Measurements from ENCODE around the gene ASIC5.
"Not testable (repeated sequence)": the region's sequence is repeated elsewhere in the genome, so short reads cannot be mapped to it uniquely, and the experiment has no call there.

The ASIC5 gene

GRCh38 chr4:155800685-155801343, 65.3 kb downstream of the ASIC5 start:
- no peak for DNase-seq (ENCODE audit: low read depth, low spot score)

- DNase-seq (ENCODE audit: low read depth, low spot score) = no peak
These were observed 66.3 kb downstream of the ASIC5 start for GRCh38 chr4:155799794-155800123.

- DNase-seq (ENCODE audit: low read depth, low spot score) = no peak
These were observed 66.8 kb downstream of the ASIC5 start for GRCh38 chr4:155799116-155799793.

- DNase-seq (ENCODE audit: low read depth, low spot score) = not testable (repeated sequence)
These were observed 68.5 kb downstream of the ASIC5 start for GRCh38 chr4:155797581-155797980.

GRCh38 chr4:155795991-155796390, 70.1 kb downstream of the ASIC5 start:
- no peak for DNase-seq (ENCODE audit: low read depth, low spot score)

GRCh38 chr4:155794589-155795236, 71.4 kb downstream of the ASIC5 start:
- no peak for DNase-seq (ENCODE audit: low read depth, low spot score)

GRCh38 chr4:155789982-155790381, 76.1 kb downstream of the ASIC5 start:
- DNase-seq (ENCODE audit: low read depth, low spot score) = no peak

- no peak for DNase-seq (ENCODE audit: low read depth, low spot score)
These were observed 76.7 kb downstream of the ASIC5 start for GRCh38 chr4:155789391-155789790.

- no peak for DNase-seq (ENCODE audit: low read depth, low spot score)
These were observed 78.9 kb downstream of the ASIC5 start for GRCh38 chr4:155787113-155787710.

GRCh38 chr4:155785828-155786227, 80.2 kb downstream of the ASIC5 start:
- no peak for DNase-seq (ENCODE audit: low read depth, low spot score)

GRCh38 chr4:155784637-155785036, 81.4 kb downstream of the ASIC5 start:
- no peak for DNase-seq (ENCODE audit: low read depth, low spot score)

- DNase-seq (ENCODE audit: low read depth, low spot score) = no peak
These were observed 84.7 kb downstream of the ASIC5 start for GRCh38 chr4:155781249-155781831.

- no peak for DNase-seq (ENCODE audit: low read depth, low spot score)
These were observed 85.3 kb downstream of the ASIC5 start for GRCh38 chr4:155780775-155781174.

Measured in brain pericyte (primary cell).